GM23248 (cell line): Measurements from ENCODE around the gene ASIC2. TPM values are rescaled to one million over a fixed set of nuclear protein-coding genes. Genes with fewer than 3 reads are reported as not detected.

Experiments used
- DNase-seq: peaks from one replicate; pipeline ENCODE4 v3.0.0-alpha.2; 2015
- H2AFZ ChIP-seq: fragments of 200-600 bp; sonication (generic); 2 replicates; pipeline ENCODE4 v1.6.1; 2016; ENCODE audit warnings: antibody characterized with exemption
- H3F3A ChIP-seq: fragments of 200-600 bp; sonication (generic); 2 replicates; pipeline ENCODE4 v1.6.1; 2016; ENCODE audit warnings: mild to moderate bottlenecking, antibody characterized with exemption, mixed run types; ENCODE audit not compliant: insufficient read depth
- H3K27ac ChIP-seq: fragments of 200-600 bp; sonication (generic); 2 replicates; pipeline ENCODE4 v1.5.1; 2016; ENCODE audit warnings: mild to moderate bottlenecking
- H3K27me3 ChIP-seq: fragments of 200-600 bp; sonication (generic); replicated peaks from 2 replicates; pipeline ENCODE4 v1.6.1; 2016; ENCODE audit warnings: mild to moderate bottlenecking; ENCODE audit not compliant: insufficient read depth
- H3K36me3 ChIP-seq: fragments of 200-600 bp; sonication (generic); 2 replicates; pipeline ENCODE4 v1.6.1; 2016; ENCODE audit warnings: low read depth, mild to moderate bottlenecking
- H3K4me1 ChIP-seq: fragments of 200-600 bp; sonication (generic); 2 replicates; pipeline ENCODE4 v1.6.1; 2016; ENCODE audit warnings: mild to moderate bottlenecking; ENCODE audit not compliant: insufficient read depth
- H3K4me2 ChIP-seq: fragments of 200-600 bp; sonication (generic); one replicate; pipeline ENCODE4 v1.6.1; 2016; ENCODE audit warnings: mild to moderate bottlenecking; ENCODE audit not compliant: unreplicated experiment
- H3K4me3 ChIP-seq: fragments of 200-600 bp; sonication (generic); 2 replicates; pipeline ENCODE4 v1.5.1; 2016; ENCODE audit warnings: mild to moderate bottlenecking
- H3K79me2 ChIP-seq: fragments of 200-600 bp; sonication (generic); 2 replicates; pipeline ENCODE4 v1.6.1; 2016; ENCODE audit warnings: mild to moderate bottlenecking; ENCODE audit not compliant: insufficient read depth
- H3K9ac ChIP-seq: fragments of 200-600 bp; sonication (generic); 2 replicates; pipeline ENCODE4 v1.6.1; 2016; ENCODE audit warnings: mild to moderate bottlenecking
- H3K9me2 ChIP-seq: fragments of 200-600 bp; sonication (generic); 2 replicates; pipeline ENCODE4 v1.6.1; 2016; ENCODE audit warnings: mixed run types, mild to moderate bottlenecking, moderate library complexity; ENCODE audit not compliant: insufficient read depth
- H3K9me3 ChIP-seq: fragments of 200-600 bp; sonication (generic); one replicate; pipeline ENCODE4 v1.6.1; 2017; ENCODE audit warnings: low read depth
- H4K20me1 ChIP-seq: fragments of 200-600 bp; sonication (generic); 2 replicates; pipeline ENCODE4 v1.6.0; 2016; ENCODE audit not compliant: insufficient read depth
- EZH2 ChIP-seq: fragments of 200-600 bp; sonication (generic); IDR thresholded peaks from 2 replicates; pipeline ENCODE4 v1.6.1; 2018; ENCODE audit warnings: antibody characterized with exemption, mild to moderate bottlenecking; ENCODE audit not compliant: insufficient read depth, poor library complexity, severe bottlenecking
- EZH2phosphoT487 ChIP-seq: fragments of 200-600 bp; sonication (generic); IDR thresholded peaks from 2 replicates; pipeline ENCODE4 v1.6.1; 2018; ENCODE audit warnings: antibody characterized with exemption, moderate library complexity, mild to moderate bottlenecking, low read depth; ENCODE audit not compliant: insufficient read depth
- WGBS, 2 experiments: methylation state at CpG; one replicate each; pipeline ENCODE4 v1.1.6; 2015 to 2017; ENCODE audit warnings: low lambda C conversion rate in 2 of 2, low coverage in 1 of 2; ENCODE audit errors: missing lambda C conversion rate in 2 of 2; 5-methylcytosine and 5-hydroxymethylcytosine counted together
- in situ Hi-C: fragments of 300-500 bp; cut with MboI; formaldehyde crosslinking; loops from 2 replicates; pipeline ENCODE4 v1.15.0; 2020
- polyA plus RNA-seq: library from polyadenylated mRNA; unstranded; fragments of >200 nt; fragmentation: Nextera tagmentation; extraction: Ambion mirVana; gene quantifications from 2 replicates; pipeline ENCODE4 v1.2.1, GENCODE V29; 2016
- total RNA-seq: library from RNA; depleted of rRNA; stranded (reverse); fragments of >200 nt; shearing (Covaris generic); gene quantifications from 2 replicates; pipeline ENCODE4 v1.2.3, GENCODE V29; 2014

The ASIC2 gene
- total and polyA plus RNA-seq, 2 experiments from 2014 or later, result under 0.01 TPM; not detected in 1

- DNase-seq, result no peak
- in situ Hi-C loops, result no loop called here
- H3K4me1 ChIP-seq, result no peaks in the 10 kb centered on the region
- H3K27me3 ChIP-seq, result no peaks in the 10 kb centered on the region; the same call in 1 of the 2 replicates
- H3K4me2 ChIP-seq, result no peak overlapping the region
- H3K9ac ChIP-seq, result no peak overlapping the region
- H3K79me2 ChIP-seq, result no peaks in the 10 kb centered on the region
- H4K20me1 ChIP-seq, result no peaks in the 10 kb centered on the region
- H3F3A ChIP-seq, result no peaks in the 10 kb centered on the region
- WGBS, 2 experiments, result 8 to 9% methylated on average over 4 of the region's 4 CpGs
- H3K27ac ChIP-seq, result no peak overlapping the region
- H2AFZ ChIP-seq, result no peak overlapping the region
- no peak for TF ChIP-seq EZH2phosphoT487
- no peak for TF ChIP-seq EZH2
- no peak overlapping the region for H3K4me3 ChIP-seq
- H3K36me3 ChIP-seq, result no peaks in the 10 kb centered on the region
- H3K9me3 ChIP-seq, result no peaks in the 10 kb centered on the region
- no peaks in the 10 kb centered on the region for H3K9me2 ChIP-seq
Measured at GRCh38 chr17:33140413-33141099, 152.5 kb downstream of the ASIC2 start.

DNA sequence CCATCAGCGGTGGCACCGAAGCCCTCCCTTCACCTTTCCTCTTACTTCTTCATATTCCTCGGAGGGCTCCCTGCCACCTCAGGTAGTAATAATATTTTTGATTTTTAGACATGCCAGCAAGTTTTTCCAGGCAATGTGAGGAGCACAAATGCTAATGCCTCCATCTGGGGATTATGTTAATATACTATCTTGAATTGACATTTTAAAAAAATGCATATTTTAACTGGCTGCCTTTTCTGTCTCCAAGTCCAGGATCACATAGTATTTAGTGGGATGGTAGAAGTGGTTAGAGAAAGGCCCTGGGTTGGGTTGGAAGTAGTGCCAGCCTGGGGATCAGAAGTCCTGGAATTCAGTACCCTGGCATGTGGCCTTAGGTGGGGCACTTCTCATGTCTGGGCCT lies 154.5 kb downstream of the ASIC2 start:
- TF ChIP-seq EZH2 (no peak), EZH2phosphoT487 (no peak)
- Histone ChIP-seq H3K79me2 (no peaks in the 10 kb centered on the region), H3K27me3 (no peaks in the 10 kb centered on the region; the same call in 1 of the 2 replicates), H3K4me3 (no peak overlapping the region), H2AFZ (no peak overlapping the region), H3K36me3 (no peaks in the 10 kb centered on the region), H3K9ac (no peak overlapping the region), H3K9me2 (no peaks in the 10 kb centered on the region), H3K9me3 (no peaks in the 10 kb centered on the region), H4K20me1 (no peaks in the 10 kb centered on the region), H3K27ac (no peak overlapping the region), H3K4me2 (no peak overlapping the region), H3K4me1 (no peaks in the 10 kb centered on the region), H3F3A (no peaks in the 10 kb centered on the region)
- 53 to 59% methylated on average over 3 of the region's 3 CpGs for WGBS, 2 experiments
- no peak for DNase-seq
- in situ Hi-C loops, result no loop called here

DNA sequence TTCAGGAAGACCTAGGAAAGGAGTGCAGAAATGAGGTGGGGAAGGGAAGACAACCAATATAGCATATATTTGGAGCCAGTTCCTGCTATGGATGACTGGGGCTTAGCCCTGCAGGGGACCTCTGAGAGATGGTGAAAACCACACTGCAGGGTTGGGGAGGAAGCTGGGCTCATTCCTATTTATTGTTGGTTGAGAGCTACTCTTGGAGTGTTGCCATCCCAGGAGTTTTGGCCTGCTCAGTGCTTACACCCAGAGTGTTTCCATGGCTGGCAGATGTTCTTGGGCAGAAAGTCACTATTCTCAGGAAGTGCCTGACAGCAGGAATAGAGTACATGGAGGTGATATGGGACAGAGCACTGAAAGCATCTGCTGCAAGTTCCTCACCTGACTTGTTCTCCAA lies 155.7 kb downstream of the ASIC2 start:
- Histone ChIP-seq H3K36me3 (no peaks in the 10 kb centered on the region), H3K4me1 (no peaks in the 10 kb centered on the region), H3F3A (no peaks in the 10 kb centered on the region), H3K9ac (no peak overlapping the region), H3K27ac (no peak overlapping the region), H3K4me2 (no peak overlapping the region), H3K27me3 (no peaks in the 10 kb centered on the region; the same call in 1 of the 2 replicates), H4K20me1 (no peaks in the 10 kb centered on the region), H2AFZ (no peak overlapping the region), H3K79me2 (no peaks in the 10 kb centered on the region), H3K9me3 (no peaks in the 10 kb centered on the region), H3K4me3 (no peak overlapping the region), H3K9me2 (no peaks in the 10 kb centered on the region)
- in situ Hi-C loops, result no loop called here
- TF ChIP-seq EZH2phosphoT487 (no peak), EZH2 (no peak)
- no peak for DNase-seq

GRCh38 chr17:33135691-33136090 lies 157.4 kb downstream of the ASIC2 start:
- Histone ChIP-seq H4K20me1 (no peaks in the 10 kb centered on the region), H3K27me3 (no peaks in the 10 kb centered on the region; the same call in 1 of the 2 replicates), H3K9ac (no peak overlapping the region), H2AFZ (no peak overlapping the region), H3K4me1 (no peaks in the 10 kb centered on the region), H3F3A (no peaks in the 10 kb centered on the region), H3K27ac (no peak overlapping the region), H3K9me3 (no peaks in the 10 kb centered on the region), H3K79me2 (no peaks in the 10 kb centered on the region), H3K4me3 (no peak overlapping the region), H3K4me2 (no peak overlapping the region), H3K9me2 (no peaks in the 10 kb centered on the region), H3K36me3 (no peaks in the 10 kb centered on the region)
- TF ChIP-seq EZH2, result no peak
- TF ChIP-seq EZH2phosphoT487, result no peak
- WGBS, 2 experiments, result 26 to 34% methylated on average over 4 of the region's 4 CpGs
- DNase-seq, result no peak
- in situ Hi-C loops, result no loop called here
